ENCODE measurements around the gene TMEM217.

TMEM217 gene

GRCh38 chr6:37170273-37171200 lies 87.4 kb downstream of the TMEM217 start:
- H2BK12ac ChIP-seq (ENCODE audit: low read length), result peak overlapping the region; percentile 11
- peak overlapping the region; percentile 57 for H3K14ac ChIP-seq (ENCODE audit: low read length)
- H3K9me3 ChIP-seq (ENCODE audit: insufficient read depth, low read depth, low read length), result peaks cover 1% of the 10 kb centered on the region
- peak overlapping the region; percentile 92 for H3K9ac ChIP-seq (ENCODE audit: low read length)
- no peak overlapping the region for H2AK5ac ChIP-seq (ENCODE audit: low read length)
- H3K27ac ChIP-seq (ENCODE audit: low read depth, low read length), result peak overlapping the region; percentile 36
- WGBS (ENCODE audit: extremely low coverage, insufficient coverage, insufficient read length), result no CpG with 5 or more reads among the region's 92 CpGs
- H3K4ac ChIP-seq (ENCODE audit: low read depth, low read length), result peak overlapping the region; percentile 53
- H3K4me1 ChIP-seq (ENCODE audit: control insufficient read depth in 1 of 2, insufficient read depth in 2 of 2, low read length in 2 of 2), result peaks cover 0 to 13% of the 10 kb centered on the region in 2 experiments
- peak overlapping the region; percentile 26 for H3K18ac ChIP-seq (ENCODE audit: low read length)
- DNase-seq, result peak; percentile 80 to 90
- H3K4me3 ChIP-seq (ENCODE audit: low read depth, low read length), result peak overlapping the region; percentile 98
- H4K91ac ChIP-seq (ENCODE audit: low read depth, low read length), result peak overlapping the region; percentile 33
- H3K36me3 ChIP-seq (ENCODE audit: control insufficient read depth in 1 of 2, insufficient read depth in 2 of 2, low read length in 2 of 2), result peaks cover 15 to 21% of the 10 kb centered on the region in 2 experiments
- H3K27me3 ChIP-seq (ENCODE audit: insufficient read depth, low read length), result no peaks in the 10 kb centered on the region
- peak overlapping the region; percentile 15 for H2BK5ac ChIP-seq (ENCODE audit: low read depth, low read length, poor library complexity)
- peak overlapping the region; percentile 100 for H3K4me2 ChIP-seq (ENCODE audit: low read length)
- H4K8ac ChIP-seq (ENCODE audit: low read depth, low read length), result peak overlapping the region; percentile 51
- no peak overlapping the region for H3K23ac ChIP-seq (ENCODE audit: low read length)
- peaks cover 21% of the 10 kb centered on the region for H3K79me1 ChIP-seq (ENCODE audit: low read length)
- H2BK120ac ChIP-seq (ENCODE audit: insufficient read depth, low read length, poor library complexity), result peak overlapping the region; percentile 12
- peak overlapping the region; percentile 63 for H2AFZ ChIP-seq (ENCODE audit: insufficient read depth, low read length, poor library complexity)
- peaks cover 8% of the 10 kb centered on the region for H3K79me2 ChIP-seq (ENCODE audit: control insufficient read depth, insufficient read depth, low read length, poor library complexity)
- peak overlapping the region; percentile 71 for H4K12ac ChIP-seq (ENCODE audit: low read depth, low read length)

GRCh38 chr6:37169496-37170272 lies 88.3 kb downstream of the TMEM217 start, which contains the start of gene PIM1:
Gene PIM1 (plus strand): TSS chr6:37170152. CDS start chr6:37170576, 424 bp downstream.
- no peaks in the 10 kb centered on the region for H3K27me3 ChIP-seq (ENCODE audit: insufficient read depth, low read length)
- H4K91ac ChIP-seq (ENCODE audit: low read depth, low read length), result peak within 1 kb of the TSS; percentile 41
- H3K79me2 ChIP-seq (ENCODE audit: control insufficient read depth, insufficient read depth, low read length, poor library complexity), result peaks cover 8% of the 10 kb centered on the region
- H3K4me2 ChIP-seq (ENCODE audit: low read length), result peak within 1 kb of the TSS; percentile 100
- DNase-seq, result peak; percentile 92 to 95
- peak within 1 kb of the TSS; percentile 92 for H2AFZ ChIP-seq (ENCODE audit: insufficient read depth, low read length, poor library complexity)
- H3K79me1 ChIP-seq (ENCODE audit: low read length), result peaks cover 21% of the 10 kb centered on the region
- peak within 1 kb of the TSS; percentile 76 for H3K18ac ChIP-seq (ENCODE audit: low read length)
- peaks cover 0 to 14% of the 10 kb centered on the region in 2 experiments for H3K4me1 ChIP-seq (ENCODE audit: control insufficient read depth in 1 of 2, insufficient read depth in 2 of 2, low read length in 2 of 2)
- H2BK5ac ChIP-seq (ENCODE audit: low read depth, low read length, poor library complexity), result peak within 1 kb of the TSS; percentile 18
- H3K36me3 ChIP-seq (ENCODE audit: control insufficient read depth in 1 of 2, insufficient read depth in 2 of 2, low read length in 2 of 2), result peaks cover 13 to 19% of the 10 kb centered on the region in 2 experiments
- peak within 1 kb of the TSS; percentile 48 for H3K27ac ChIP-seq (ENCODE audit: low read depth, low read length)
- H3K23ac ChIP-seq (ENCODE audit: low read length), result no peak within 1 kb of the TSS
- no CpG with 5 or more reads among the region's 90 CpGs for WGBS (ENCODE audit: extremely low coverage, insufficient coverage, insufficient read length)
- peak within 1 kb of the TSS; percentile 98 for H3K4me3 ChIP-seq (ENCODE audit: low read depth, low read length)
- peak within 1 kb of the TSS; percentile 53 for H3K4ac ChIP-seq (ENCODE audit: low read depth, low read length)
- H4K8ac ChIP-seq (ENCODE audit: low read depth, low read length), result peak within 1 kb of the TSS; percentile 51
- H2BK120ac ChIP-seq (ENCODE audit: insufficient read depth, low read length, poor library complexity), result peak within 1 kb of the TSS; percentile 29
- peak within 1 kb of the TSS; percentile 92 for H3K9ac ChIP-seq (ENCODE audit: low read length)
- peaks cover 1% of the 10 kb centered on the region for H3K9me3 ChIP-seq (ENCODE audit: insufficient read depth, low read depth, low read length)
- H4K12ac ChIP-seq (ENCODE audit: low read depth, low read length), result peak within 1 kb of the TSS; percentile 71
- peak within 1 kb of the TSS; percentile 57 for H3K14ac ChIP-seq (ENCODE audit: low read length)
- peak within 1 kb of the TSS; percentile 73 for H2BK12ac ChIP-seq (ENCODE audit: low read length)
- H2AK5ac ChIP-seq (ENCODE audit: low read length), result no peak within 1 kb of the TSS

GRCh38 chr6:37168811-37169495 lies 89.0 kb downstream of the TMEM217 start:
- peak overlapping the region; percentile 41 for H4K91ac ChIP-seq (ENCODE audit: low read depth, low read length)
- peak overlapping the region; percentile 92 for H2AFZ ChIP-seq (ENCODE audit: insufficient read depth, low read length, poor library complexity)
- WGBS (ENCODE audit: extremely low coverage, insufficient coverage, insufficient read length), result no CpG with 5 or more reads among the region's 29 CpGs
- H2BK5ac ChIP-seq (ENCODE audit: low read depth, low read length, poor library complexity), result peak overlapping the region; percentile 18
- no peak overlapping the region for H2AK5ac ChIP-seq (ENCODE audit: low read length)
- peak overlapping the region; percentile 69 for H3K9ac ChIP-seq (ENCODE audit: low read length)
- peak overlapping the region; percentile 76 for H3K18ac ChIP-seq (ENCODE audit: low read length)
- H2BK12ac ChIP-seq (ENCODE audit: low read length), result no peak overlapping the region
- peaks cover 7 to 12% of the 10 kb centered on the region in 2 experiments for H3K36me3 ChIP-seq (ENCODE audit: control insufficient read depth in 1 of 2, insufficient read depth in 2 of 2, low read length in 2 of 2)
- H3K9me3 ChIP-seq (ENCODE audit: insufficient read depth, low read depth, low read length), result no peaks in the 10 kb centered on the region
- H3K79me2 ChIP-seq (ENCODE audit: control insufficient read depth, insufficient read depth, low read length, poor library complexity), result peaks cover 8% of the 10 kb centered on the region
- no peaks in the 10 kb centered on the region for H3K27me3 ChIP-seq (ENCODE audit: insufficient read depth, low read length)
- H3K14ac ChIP-seq (ENCODE audit: low read length), result peak overlapping the region; percentile 9
- DNase-seq, result peak; percentile 65 to 75
- peak overlapping the region; percentile 84 for H3K4me2 ChIP-seq (ENCODE audit: low read length)
- H3K4me1 ChIP-seq (ENCODE audit: control insufficient read depth in 1 of 2, insufficient read depth in 2 of 2, low read length in 2 of 2), result peaks cover 0 to 14% of the 10 kb centered on the region in 2 experiments
- peak overlapping the region; percentile 48 for H3K27ac ChIP-seq (ENCODE audit: low read depth, low read length)
- H2BK120ac ChIP-seq (ENCODE audit: insufficient read depth, low read length, poor library complexity), result peak overlapping the region; percentile 29
- H4K12ac ChIP-seq (ENCODE audit: low read depth, low read length), result peak overlapping the region; percentile 19
- peak overlapping the region; percentile 50 for H3K4ac ChIP-seq (ENCODE audit: low read depth, low read length)
- peak overlapping the region; percentile 73 for H3K4me3 ChIP-seq (ENCODE audit: low read depth, low read length)
- H4K8ac ChIP-seq (ENCODE audit: low read depth, low read length), result peak overlapping the region; percentile 37
- H3K79me1 ChIP-seq (ENCODE audit: low read length), result peaks cover 21% of the 10 kb centered on the region
- H3K23ac ChIP-seq (ENCODE audit: low read length), result no peak overlapping the region
